ENCODE results near the gene CEMIP.
A peak's percentile ranks its signal among the peaks of the same experiment; 100 is the strongest.

The CEMIP gene

GRCh38 chr15:80785335-80785734, 6.2 kb downstream of the CEMIP start:
- no peak for DNase-seq (ENCODE audit: low spot score)

GRCh38 chr15:80785811-80786354, 6.7 kb downstream of the CEMIP start:
- DNase-seq (ENCODE audit: low spot score), result no peak

GRCh38 chr15:80787316-80787715, 8.1 kb downstream of the CEMIP start:
- DNase-seq (ENCODE audit: low spot score), result no peak

GRCh38 chr15:80788536-80788935, 9.4 kb downstream of the CEMIP start:
- DNase-seq (ENCODE audit: low spot score), result peak; percentile 28

- DNase-seq (ENCODE audit: low spot score), result no peak
Observed at GRCh38 chr15:80789296-80789695, 10.1 kb downstream of the CEMIP start.

GRCh38 chr15:80789796-80790195, 10.6 kb downstream of the CEMIP start:
- DNase-seq (ENCODE audit: low spot score), result no peak

- no peak for DNase-seq (ENCODE audit: low spot score)
Observed at GRCh38 chr15:80790236-80790635, 11.1 kb downstream of the CEMIP start.

- DNase-seq (ENCODE audit: low spot score), result no peak
Observed at GRCh38 chr15:80791004-80791403, 11.8 kb downstream of the CEMIP start.

- no peak for DNase-seq (ENCODE audit: low spot score)
Observed at GRCh38 chr15:80796407-80796806, 17.2 kb downstream of the CEMIP start.

GRCh38 chr15:80798911-80799310, 19.7 kb downstream of the CEMIP start:
- peak; percentile 76 for DNase-seq (ENCODE audit: low spot score)

GRCh38 chr15:80800067-80800466, 20.9 kb downstream of the CEMIP start:
- no peak for DNase-seq (ENCODE audit: low spot score)

GRCh38 chr15:80801891-80802680, 22.9 kb downstream of the CEMIP start:
- DNase-seq (ENCODE audit: low spot score), result no peak

GRCh38 chr15:80803580-80804525, 24.7 kb downstream of the CEMIP start:
- DNase-seq (ENCODE audit: low spot score), result no peak

- no peak for DNase-seq (ENCODE audit: low spot score)
Observed at GRCh38 chr15:80804970-80805495, 25.9 kb downstream of the CEMIP start.

GRCh38 chr15:80811781-80812315, 32.7 kb downstream of the CEMIP start:
- no peak for DNase-seq (ENCODE audit: low spot score)

- no peak for DNase-seq (ENCODE audit: low spot score)
Observed at GRCh38 chr15:80815106-80815505, 35.9 kb downstream of the CEMIP start.

GRCh38 chr15:80816049-80816653, 37.0 kb downstream of the CEMIP start:
- DNase-seq (ENCODE audit: low spot score), result no peak

GRCh38 chr15:80816936-80817335, 37.8 kb downstream of the CEMIP start:
- no peak for DNase-seq (ENCODE audit: low spot score)

- no peak for DNase-seq (ENCODE audit: low spot score)
Observed at GRCh38 chr15:80817901-80818300, 38.7 kb downstream of the CEMIP start.

- DNase-seq (ENCODE audit: low spot score), result peak; percentile 77
Observed at GRCh38 chr15:80819001-80819400, 39.8 kb downstream of the CEMIP start.

GRCh38 chr15:80820092-80820491, 40.9 kb downstream of the CEMIP start:
- peak; percentile 44 for DNase-seq (ENCODE audit: low spot score)

- no peak for DNase-seq (ENCODE audit: low spot score)
Observed at GRCh38 chr15:80822256-80822655, 43.1 kb downstream of the CEMIP start.

All from cerebellar cortex (tissue), 1 donor.